Suprapubic skin (tissue), 3 donors: Measurements from ENCODE around the gene FAM131C.

Experiments
- EP300 ChIP-seq: sonication (generic); formaldehyde crosslinking; IDR thresholded peaks from one replicate; pipeline ENCODE4 v1.6.1; 2017; ENCODE audit warnings: antibody characterized with exemption
- POLR2A ChIP-seq, 2 donors: fragments of 450-650 bp; IDR thresholded peaks; one replicate each; pipeline ENCODE4 v1.6.1; 2017; ENCODE audit warnings: antibody characterized with exemption in 2 of 2, mild to moderate bottlenecking in 2 of 2, moderate library complexity in 2 of 2
- TF ChIP-seq, protein P1 (sequence below), 2 donors: fragments of 200-600 bp in 1 of 2; fragments of 450-650 bp in 1 of 2; sonication (generic) in 1 of 2; IDR thresholded peaks; one replicate each; pipeline ENCODE4 v1.5.1; 2016 to 2019; ENCODE audit warnings: antibody characterized with exemption in 2 of 2, mild to moderate bottlenecking in 1 of 2, moderate library complexity in 1 of 2

GRCh38 chr1:16093611-16094010 is 20.2 kb upstream of the FAM131C start:
- TF ChIP-seq POLR2A (IDR thresholded peaks at IDR 0.05) (no peak), EP300 (no peak)
- TF ChIP-seq, protein P1, sequence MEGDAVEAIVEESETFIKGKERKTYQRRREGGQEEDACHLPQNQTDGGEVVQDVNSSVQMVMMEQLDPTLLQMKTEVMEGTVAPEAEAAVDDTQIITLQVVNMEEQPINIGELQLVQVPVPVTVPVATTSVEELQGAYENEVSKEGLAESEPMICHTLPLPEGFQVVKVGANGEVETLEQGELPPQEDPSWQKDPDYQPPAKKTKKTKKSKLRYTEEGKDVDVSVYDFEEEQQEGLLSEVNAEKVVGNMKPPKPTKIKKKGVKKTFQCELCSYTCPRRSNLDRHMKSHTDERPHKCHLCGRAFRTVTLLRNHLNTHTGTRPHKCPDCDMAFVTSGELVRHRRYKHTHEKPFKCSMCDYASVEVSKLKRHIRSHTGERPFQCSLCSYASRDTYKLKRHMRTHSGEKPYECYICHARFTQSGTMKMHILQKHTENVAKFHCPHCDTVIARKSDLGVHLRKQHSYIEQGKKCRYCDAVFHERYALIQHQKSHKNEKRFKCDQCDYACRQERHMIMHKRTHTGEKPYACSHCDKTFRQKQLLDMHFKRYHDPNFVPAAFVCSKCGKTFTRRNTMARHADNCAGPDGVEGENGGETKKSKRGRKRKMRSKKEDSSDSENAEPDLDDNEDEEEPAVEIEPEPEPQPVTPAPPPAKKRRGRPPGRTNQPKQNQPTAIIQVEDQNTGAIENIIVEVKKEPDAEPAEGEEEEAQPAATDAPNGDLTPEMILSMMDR (IDR thresholded peaks at IDR 0.05): no peak
